OCI-LY7 (cell line): Measurements from ENCODE around the gene FBXO2.

Experiments used
- CTCF ChIP-seq: fragments of 200-600 bp; sonication (generic); conservative IDR thresholded peaks from 2 replicates; pipeline ENCODE4 v1.5.1; 2014; ENCODE audit warnings: mild to moderate bottlenecking, antibody characterized with exemption, low read length, moderate library complexity, mixed read lengths
- EZH2phosphoT487 ChIP-seq: fragments of 200-600 bp; sonication (generic); IDR thresholded peaks from 2 replicates; pipeline ENCODE4 v1.6.1; 2018; ENCODE audit warnings: low read depth, borderline replicate concordance, mild to moderate bottlenecking, mixed run types, antibody characterized with exemption, low read length, moderate library complexity, mixed read lengths

- TF ChIP-seq CTCF (no peak), EZH2phosphoT487 (no peak)
These were observed 16.9 kb upstream of the FBXO2 start for GRCh38 chr1:11671205-11671543.
